ENCODE results near the gene CCDC146. TPM values are rescaled to one million over a fixed set of nuclear protein-coding genes. Genes with fewer than 3 reads are reported as not detected.

The CCDC146 gene
- total and polyA plus RNA-seq, 2 of the 8 experiments (the other 6 are each of a cell fraction or from before 2014, with no cell fraction given): 0.88 to 2.4 TPM

GRCh38 chr7:77329466-77330168, 207.2 kb downstream of the CCDC146 start:
- H3K79me2 ChIP-seq (ENCODE audit: control insufficient read depth in 1 of 2, insufficient read depth in 2 of 2, low read length in 2 of 2): no peaks in the 10 kb centered on the region
- CTCF ChIA-PET (ENCODE audit: partially characterized antibody): interaction anchor here (0.9 kb wide), 1 partner anchor 25 kb away, joined by 5 read pairs; no protein-coding TSS in a partner anchor
- H4K20me1 ChIP-seq (replicated peaks in 1 of 2; ENCODE audit: control insufficient read depth in 1 of 2, insufficient read depth in 2 of 2, low read length in 2 of 2): no peaks in the 10 kb centered on the region
- H3K4me1 ChIP-seq (replicated peaks in 1 of 4; ENCODE audit: control insufficient read depth in 3 of 4, insufficient read depth in 4 of 4, low read length in 3 of 4): peaks cover 0 to 10% (median 6%) of the 10 kb centered on the region in 4 experiments; a peak in 5 of 7 replicates
- no peak overlapping the region for H4K91ac ChIP-seq (replicated peaks; ENCODE audit: insufficient read length, low read length)
- H3K56ac ChIP-seq (replicated peaks; ENCODE audit: insufficient read length, low read depth, low read length): no peak overlapping the region
- FAIRE-seq: no peak
- no peak overlapping the region for H4K5ac ChIP-seq (ENCODE audit: insufficient read length, low read depth, low read length)
- H3K14ac ChIP-seq (ENCODE audit: insufficient read length): no peak overlapping the region
- H3K4ac ChIP-seq (replicated peaks; ENCODE audit: insufficient read length, low read depth, low read length): no peak overlapping the region
- 95% methylated on average over 4 of the region's 4 CpGs; no CpG with 5 or more reads in 1 of the 2 experiments for WGBS, 2 experiments (ENCODE audit: extremely low coverage in 1 of 2, insufficient coverage in 1 of 2, insufficient read length in 1 of 2, insufficient replicate concordance in 2 of 2, low coverage in 1 of 2, low lambda C conversion rate in 2 of 2, missing lambda C conversion rate in 1 of 2)
- H3K27me3 ChIP-seq (replicated peaks in 1 of 4; ENCODE audit: control insufficient read depth in 3 of 4, extremely low read depth in 1 of 4, insufficient read depth in 3 of 4, low read length in 3 of 4): no peaks in the 10 kb centered on the region
- no peak overlapping the region for H3K23ac ChIP-seq (ENCODE audit: insufficient read length)
- no peaks in the 10 kb centered on the region for H3K36me3 ChIP-seq (ENCODE audit: control insufficient read depth in 2 of 4, insufficient read depth in 4 of 4, low read length in 3 of 4)
- no peak overlapping the region for H2BK20ac ChIP-seq (ENCODE audit: low read length)
- H2BK5ac ChIP-seq (ENCODE audit: low read depth, low read length): no peak overlapping the region
- H2AK5ac ChIP-seq (ENCODE audit: low read depth, low read length): no peak overlapping the region
- no peaks in the 10 kb centered on the region for H3K79me1 ChIP-seq (ENCODE audit: low read depth, low read length)
- H3K9ac ChIP-seq (replicated peaks in 1 of 4; ENCODE audit: extremely low read depth in 1 of 4, low read depth in 3 of 4, low read length in 3 of 4): no peak overlapping the region
- no peak for DNase-seq (ENCODE audit: low read depth in 1 of 2, low spot score in 2 of 2)
- H2BK15ac ChIP-seq (ENCODE audit: low read length): no peak overlapping the region
- H2AFZ ChIP-seq (ENCODE audit: low read length): no peak overlapping the region
- H3K18ac ChIP-seq (ENCODE audit: extremely low read depth, low read length): no peak overlapping the region
- H3K4me2 ChIP-seq (ENCODE audit: insufficient read depth in 1 of 2, low read depth in 2 of 2, low read length in 2 of 2): no peak overlapping the region
- POLR2A ChIA-PET (ENCODE audit: partially characterized antibody): no interaction called here
- H3K4me3 ChIP-seq (ENCODE audit: extremely low read depth in 1 of 4, insufficient read depth in 2 of 4, low read depth in 3 of 4, low read length in 4 of 4): no peak overlapping the region
- no peaks in the 10 kb centered on the region for H3K9me3 ChIP-seq (ENCODE audit: insufficient read depth in 2 of 2, low read depth in 1 of 2, low read length in 1 of 2)
- 0 out of 2 replicates have a peak, but pooled peaks cover 3% of the 10 kb centered on the region for H3K23me2 ChIP-seq (ENCODE audit: low read depth, low read length)
- no peak overlapping the region for H3K27ac ChIP-seq (ENCODE audit: low read depth, low read length)
- no peak overlapping the region for H4K8ac ChIP-seq (ENCODE audit: extremely low read depth, insufficient read depth, low read length)
- no peak overlapping the region for H2BK12ac ChIP-seq (ENCODE audit: low read depth, low read length)
- no peak overlapping the region for H2BK120ac ChIP-seq (replicated peaks; ENCODE audit: low read depth, low read length)
- TF ChIP-seq, protein P1, sequence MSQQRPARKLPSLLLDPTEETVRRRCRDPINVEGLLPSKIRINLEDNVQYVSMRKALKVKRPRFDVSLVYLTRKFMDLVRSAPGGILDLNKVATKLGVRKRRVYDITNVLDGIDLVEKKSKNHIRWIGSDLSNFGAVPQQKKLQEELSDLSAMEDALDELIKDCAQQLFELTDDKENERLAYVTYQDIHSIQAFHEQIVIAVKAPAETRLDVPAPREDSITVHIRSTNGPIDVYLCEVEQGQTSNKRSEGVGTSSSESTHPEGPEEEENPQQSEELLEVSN (IDR thresholded peaks at IDR 0.05): no peak
- TF ChIP-seq SIX5 (IDR thresholded peaks at IDR 0.05; ENCODE audit: low read depth, low read length): no peak
- TF ChIP-seq CHD2 (IDR thresholded peaks at IDR 0.05; ENCODE audit: low read length): no peak
- no peak for TF ChIP-seq ATF3 (IDR thresholded peaks at IDR 0.05; ENCODE audit: insufficient read depth, low read depth, low read length)
- TF ChIP-seq SIN3A (conservative IDR thresholded peaks at IDR 0.05 in 1 of 2, IDR thresholded peaks at IDR 0.05 in 1 of 2; ENCODE audit: low read depth in 1 of 2, low read length in 2 of 2): no peak
- TF ChIP-seq CBX5 (IDR thresholded peaks at IDR 0.05; ENCODE audit: low read depth, low read length): no peak
- TF ChIP-seq HDAC6 (IDR thresholded peaks at IDR 0.05; ENCODE audit: low read depth, low read length): no peak
- no peak for TF ChIP-seq SUZ12 (IDR thresholded peaks at IDR 0.05; ENCODE audit: low read length)
- TF ChIP-seq CBX8 (IDR thresholded peaks at IDR 0.05; ENCODE audit: borderline replicate concordance, low read depth, low read length): no peak
- TF ChIP-seq RAD21 (IDR thresholded peaks at IDR 0.05 in 1 of 2, conservative IDR thresholded peaks at IDR 0.05 in 1 of 2; ENCODE audit: low read depth in 2 of 2, low read length in 2 of 2): no peak

Measured in H1 (cell line).